Measurements from ENCODE around the gene NELFE.
"Not testable (repeated sequence)": the region's sequence is repeated elsewhere in the genome, so short reads cannot be mapped to it uniquely, and the experiment has no call there.

NELFE gene

DNA sequence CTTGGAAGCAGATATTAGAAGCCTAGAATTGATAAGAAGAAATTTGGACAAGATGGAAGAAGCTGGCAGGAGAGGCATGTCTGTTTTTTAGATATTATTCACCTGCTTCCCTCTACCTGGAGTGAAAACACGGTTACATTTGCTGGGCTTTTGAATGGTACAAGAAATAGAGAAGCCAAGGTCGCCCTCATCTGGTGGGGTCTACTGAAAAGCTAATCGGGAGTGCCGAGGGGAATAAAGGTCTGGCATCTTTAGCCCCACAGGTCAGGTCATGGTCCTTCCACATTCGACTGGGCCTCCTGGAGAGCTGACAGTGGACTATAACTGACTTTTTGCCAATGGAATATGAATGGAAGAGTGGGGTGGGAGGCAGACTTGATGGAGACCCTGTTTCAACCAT lies 35.8 kb downstream of the NELFE start:
- TF ChIP-seq, protein P1, sequence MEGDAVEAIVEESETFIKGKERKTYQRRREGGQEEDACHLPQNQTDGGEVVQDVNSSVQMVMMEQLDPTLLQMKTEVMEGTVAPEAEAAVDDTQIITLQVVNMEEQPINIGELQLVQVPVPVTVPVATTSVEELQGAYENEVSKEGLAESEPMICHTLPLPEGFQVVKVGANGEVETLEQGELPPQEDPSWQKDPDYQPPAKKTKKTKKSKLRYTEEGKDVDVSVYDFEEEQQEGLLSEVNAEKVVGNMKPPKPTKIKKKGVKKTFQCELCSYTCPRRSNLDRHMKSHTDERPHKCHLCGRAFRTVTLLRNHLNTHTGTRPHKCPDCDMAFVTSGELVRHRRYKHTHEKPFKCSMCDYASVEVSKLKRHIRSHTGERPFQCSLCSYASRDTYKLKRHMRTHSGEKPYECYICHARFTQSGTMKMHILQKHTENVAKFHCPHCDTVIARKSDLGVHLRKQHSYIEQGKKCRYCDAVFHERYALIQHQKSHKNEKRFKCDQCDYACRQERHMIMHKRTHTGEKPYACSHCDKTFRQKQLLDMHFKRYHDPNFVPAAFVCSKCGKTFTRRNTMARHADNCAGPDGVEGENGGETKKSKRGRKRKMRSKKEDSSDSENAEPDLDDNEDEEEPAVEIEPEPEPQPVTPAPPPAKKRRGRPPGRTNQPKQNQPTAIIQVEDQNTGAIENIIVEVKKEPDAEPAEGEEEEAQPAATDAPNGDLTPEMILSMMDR (IDR thresholded peaks at IDR 0.05; ENCODE audit: low read depth, low read length), result no peak
- no peak overlapping the region for H3K4me3 ChIP-seq (ENCODE audit: low read depth, low read length)

DNA sequence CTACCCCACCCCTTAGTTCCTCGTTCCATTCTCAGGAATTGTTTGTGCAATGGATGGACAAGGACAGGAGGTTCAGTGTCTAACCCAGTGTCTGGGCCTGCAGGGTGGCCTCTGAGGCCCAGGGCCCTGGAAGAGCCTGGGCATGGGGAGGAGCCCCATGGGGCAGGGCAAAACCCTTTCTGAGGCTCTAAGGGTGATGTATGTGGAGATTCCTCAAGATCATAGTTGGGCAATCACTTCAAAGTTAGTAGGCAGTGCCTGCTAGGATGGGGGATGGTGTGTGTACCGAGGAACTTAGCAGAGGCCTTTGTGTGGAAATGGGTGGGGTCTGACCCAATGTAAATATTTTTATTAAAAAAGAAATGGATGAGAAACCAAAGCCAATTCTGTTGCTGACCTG lies 38.0 kb downstream of the NELFE start:
- TF ChIP-seq, protein P1 (IDR thresholded peaks at IDR 0.05; ENCODE audit: low read depth, low read length), result no peak
- H3K4me3 ChIP-seq (ENCODE audit: low read depth, low read length), result no peak overlapping the region

DNA sequence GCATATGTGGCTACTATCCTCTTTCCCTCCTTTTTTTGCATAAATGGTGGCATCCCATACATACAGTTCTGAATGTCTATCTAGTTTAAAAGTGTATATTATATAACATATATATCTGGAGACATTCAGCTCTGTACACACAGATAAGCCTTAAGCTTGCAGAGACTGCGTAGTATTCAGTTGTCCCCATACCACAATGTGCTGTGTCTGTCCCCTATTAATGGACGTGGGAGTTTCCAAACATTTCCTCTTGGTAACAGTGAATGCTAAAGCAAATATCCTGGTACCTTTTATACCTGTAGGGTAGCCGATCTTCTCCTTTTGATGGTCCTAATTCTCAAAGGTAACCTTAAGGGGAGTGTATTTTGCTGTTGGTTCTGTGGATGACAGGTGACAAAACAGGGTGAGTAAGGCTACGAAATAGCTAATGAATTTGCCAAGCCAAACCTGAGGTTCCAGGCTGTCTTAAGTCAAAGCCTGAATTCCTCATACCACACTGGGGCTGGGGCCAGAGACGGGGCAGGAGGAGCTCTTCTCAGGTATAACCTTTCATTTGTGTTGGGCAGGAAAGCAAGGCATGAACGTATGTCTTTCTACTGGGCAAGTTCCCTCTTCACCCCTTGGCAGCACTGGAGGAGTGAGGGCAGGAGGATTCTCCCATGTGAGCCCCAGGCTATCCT lies 39.0 kb downstream of the NELFE start:
- no peak overlapping the region for H3K4me3 ChIP-seq (ENCODE audit: low read depth, low read length)
- TF ChIP-seq, protein P1 (IDR thresholded peaks at IDR 0.05; ENCODE audit: low read depth, low read length), result no peak

DNA sequence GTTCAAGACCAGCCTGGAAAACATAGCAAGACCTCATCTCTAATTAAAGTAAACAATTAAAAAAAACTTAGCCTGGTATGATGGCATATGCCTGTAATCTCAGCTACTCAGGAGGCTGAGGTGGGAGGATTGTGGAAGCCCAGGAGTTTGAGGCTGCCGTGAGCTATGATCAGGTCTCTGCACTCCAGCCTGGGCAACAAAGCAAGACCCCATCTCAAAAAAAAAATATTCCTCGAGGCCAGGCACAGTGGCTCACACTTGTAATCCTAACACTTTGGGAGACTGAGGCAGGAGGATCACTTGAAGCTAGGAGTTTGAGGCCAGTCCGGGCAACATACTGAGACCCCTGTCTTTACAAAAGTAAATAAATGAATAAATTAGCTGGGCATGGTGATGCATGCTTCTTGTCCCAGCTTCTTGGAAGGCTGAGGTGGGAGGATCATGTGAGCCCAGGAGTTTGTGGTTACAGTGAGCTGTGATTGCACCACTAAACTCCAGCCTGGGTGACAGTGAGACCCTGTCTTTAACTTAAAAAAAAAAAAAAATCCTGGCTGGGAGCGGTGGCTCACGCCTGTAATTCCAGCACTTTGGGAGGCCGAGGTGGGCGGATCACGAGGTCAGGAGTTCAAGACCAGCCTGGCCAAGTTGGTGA lies 40.6 kb downstream of the NELFE start:
- no peak overlapping the region for H3K4me3 ChIP-seq (ENCODE audit: low read depth, low read length)
- TF ChIP-seq, protein P1 (IDR thresholded peaks at IDR 0.05; ENCODE audit: low read depth, low read length), result no peak

DNA sequence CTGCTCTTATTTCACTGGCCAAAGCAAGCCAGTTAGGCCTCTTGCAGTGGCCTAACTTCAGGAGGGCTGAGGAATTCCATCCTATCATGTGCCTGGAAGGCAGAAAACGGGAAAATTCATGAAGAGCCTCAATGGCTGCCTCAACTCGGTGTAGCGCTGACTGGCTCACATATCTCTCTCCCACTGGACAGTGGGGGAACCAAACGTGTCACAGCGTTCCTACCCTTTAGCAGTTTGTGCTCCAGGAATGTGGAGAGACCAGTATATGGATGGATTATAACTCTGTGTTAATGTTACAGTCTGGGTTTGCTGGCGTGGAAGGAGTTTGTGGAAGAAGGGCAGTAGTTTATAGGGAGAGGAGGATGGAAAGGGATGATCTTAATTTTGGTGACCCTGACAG lies 43.0 kb downstream of the NELFE start:
- H3K4me3 ChIP-seq (ENCODE audit: low read depth, low read length), result no peak overlapping the region
- TF ChIP-seq, protein P1 (IDR thresholded peaks at IDR 0.05; ENCODE audit: low read depth, low read length), result no peak

DNA sequence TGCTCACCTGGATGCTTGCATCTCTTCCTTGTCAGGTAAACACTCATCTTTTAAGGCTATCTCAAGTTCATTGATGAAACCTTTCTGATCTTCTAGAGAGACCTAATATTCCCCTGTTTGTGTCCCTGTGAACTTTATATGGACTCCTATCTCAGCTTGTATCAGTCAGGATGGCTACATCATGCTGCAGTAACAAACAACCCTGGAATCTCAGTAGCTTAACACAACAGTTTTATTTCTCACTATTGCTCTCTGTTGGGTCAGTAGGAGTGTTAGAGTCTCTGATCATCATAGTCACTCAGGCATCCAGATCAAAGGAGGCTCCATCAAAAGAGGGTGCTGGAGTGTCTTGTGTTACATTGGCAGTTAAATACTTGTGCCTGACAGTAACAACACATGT lies 43.4 kb downstream of the NELFE start:
- TF ChIP-seq, protein P1 (IDR thresholded peaks at IDR 0.05; ENCODE audit: low read depth, low read length), result no peak
- H3K4me3 ChIP-seq (ENCODE audit: low read depth, low read length), result no peak overlapping the region

DNA sequence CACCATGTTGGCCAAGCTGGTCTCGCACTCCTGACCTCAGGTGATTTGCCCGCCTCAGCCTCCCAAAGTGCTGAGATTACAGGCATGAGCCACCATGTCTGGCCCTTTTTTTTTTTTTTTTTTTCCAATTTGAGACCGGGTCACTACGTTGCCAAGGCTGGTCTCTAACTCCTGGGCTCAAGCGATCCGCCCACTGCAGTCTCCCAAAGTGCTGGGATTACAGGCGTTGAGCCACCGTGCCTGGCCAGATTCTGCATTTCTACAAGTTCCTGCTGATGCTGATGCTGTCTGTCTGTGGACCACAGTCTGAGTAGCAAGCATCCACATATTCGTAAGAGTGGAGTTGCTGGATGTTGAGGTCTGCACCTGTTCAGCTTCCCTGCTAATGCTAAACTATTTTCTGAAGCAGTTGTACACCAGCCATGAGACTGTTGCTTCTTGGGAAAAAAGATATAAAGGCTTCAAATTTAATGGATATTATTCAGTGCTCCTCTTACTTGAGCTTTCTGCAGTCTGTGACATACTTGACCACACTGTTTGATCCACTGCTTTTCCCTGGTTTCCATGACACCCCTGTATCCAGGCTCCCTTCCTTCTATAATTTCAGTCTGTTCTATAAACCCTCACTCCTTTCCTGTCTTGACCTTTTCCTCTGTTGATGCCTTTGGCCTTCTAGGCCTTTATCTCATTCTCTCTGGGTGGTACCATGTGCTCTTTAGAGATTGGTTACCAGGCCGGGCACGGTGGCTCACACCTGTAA lies 46.8 kb downstream of the NELFE start:
- no peak overlapping the region for H3K4me3 ChIP-seq (ENCODE audit: low read depth, low read length)
- TF ChIP-seq, protein P1 (IDR thresholded peaks at IDR 0.05; ENCODE audit: low read depth, low read length), result no peak

DNA sequence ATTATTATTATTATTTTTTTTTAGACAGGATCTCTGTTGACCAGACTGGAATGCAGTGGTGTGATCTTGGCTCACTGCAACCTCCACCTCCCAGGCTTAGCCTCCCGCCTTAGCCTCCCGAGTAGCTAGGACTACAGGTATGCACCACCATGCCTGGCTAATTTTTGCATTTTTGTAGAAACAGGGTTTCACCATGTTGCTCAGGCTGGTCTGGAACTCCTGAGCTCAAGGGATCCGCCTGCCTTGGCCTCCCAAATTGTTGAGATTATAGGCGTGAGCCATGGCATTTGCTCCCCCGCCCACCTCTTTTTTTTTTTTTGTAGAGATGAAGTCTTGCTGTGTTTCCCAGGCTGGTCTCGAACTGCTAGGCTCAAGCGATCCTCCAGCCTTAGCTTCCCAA lies 49.5 kb downstream of the NELFE start:
- not testable (repeated sequence) for H3K4me3 ChIP-seq (ENCODE audit: low read depth, low read length)

Measured in WI38 (cell line).